Prostate gland (tissue), 2 donors: ENCODE data around the gene NSMCE1.

Experiments used
- POLR2A ChIP-seq: fragments of 450-650 bp; IDR thresholded peaks from one replicate; pipeline ENCODE4 v1.6.1; 2016; ENCODE audit warnings: antibody characterized with exemption, mild to moderate bottlenecking
- POLR2AphosphoS5 ChIP-seq: sonication (generic); formaldehyde crosslinking; IDR thresholded peaks from one replicate; pipeline ENCODE4 v1.6.1; 2017; ENCODE audit warnings: antibody characterized with exemption
- TF ChIP-seq, protein P1 (sequence below), 4 experiments: fragments of 200-600 bp in 2 of 4; fragments of 450-650 bp in 2 of 4; sonication (generic) in 2 of 4; IDR thresholded peaks; 1 replicate in 3 of 4; 2 replicates in 1 of 4; pipeline ENCODE4 v1.5.1; 2016 to 2019; ENCODE audit warnings: antibody characterized with exemption in 4 of 4, mild to moderate bottlenecking in 2 of 4, moderate library complexity in 2 of 4

DNA sequence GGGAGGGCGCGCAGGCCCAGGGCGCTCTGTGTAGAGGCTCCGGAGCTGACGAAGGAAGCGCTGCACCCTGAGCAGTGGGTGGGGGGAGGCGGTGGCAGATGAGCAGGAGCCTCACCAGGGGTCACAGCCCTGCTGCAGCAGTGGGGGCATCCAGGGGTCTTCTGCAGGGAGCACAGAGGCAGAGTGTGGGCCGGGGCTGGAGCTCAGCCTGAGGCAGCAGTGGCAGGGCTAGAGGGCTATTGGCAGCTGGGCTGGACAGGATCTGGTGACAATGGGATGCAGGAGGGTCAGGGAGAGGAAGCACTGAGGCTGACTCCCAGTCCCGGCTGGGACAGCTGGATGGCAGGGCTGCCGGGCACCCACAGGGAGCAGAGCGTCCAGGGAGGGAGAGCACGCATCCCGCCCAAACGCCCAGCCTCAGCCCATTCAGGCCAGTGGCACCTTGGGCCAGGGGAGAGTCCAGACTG lies 44.3 kb downstream of the NSMCE1 start:
- TF ChIP-seq, protein P1, sequence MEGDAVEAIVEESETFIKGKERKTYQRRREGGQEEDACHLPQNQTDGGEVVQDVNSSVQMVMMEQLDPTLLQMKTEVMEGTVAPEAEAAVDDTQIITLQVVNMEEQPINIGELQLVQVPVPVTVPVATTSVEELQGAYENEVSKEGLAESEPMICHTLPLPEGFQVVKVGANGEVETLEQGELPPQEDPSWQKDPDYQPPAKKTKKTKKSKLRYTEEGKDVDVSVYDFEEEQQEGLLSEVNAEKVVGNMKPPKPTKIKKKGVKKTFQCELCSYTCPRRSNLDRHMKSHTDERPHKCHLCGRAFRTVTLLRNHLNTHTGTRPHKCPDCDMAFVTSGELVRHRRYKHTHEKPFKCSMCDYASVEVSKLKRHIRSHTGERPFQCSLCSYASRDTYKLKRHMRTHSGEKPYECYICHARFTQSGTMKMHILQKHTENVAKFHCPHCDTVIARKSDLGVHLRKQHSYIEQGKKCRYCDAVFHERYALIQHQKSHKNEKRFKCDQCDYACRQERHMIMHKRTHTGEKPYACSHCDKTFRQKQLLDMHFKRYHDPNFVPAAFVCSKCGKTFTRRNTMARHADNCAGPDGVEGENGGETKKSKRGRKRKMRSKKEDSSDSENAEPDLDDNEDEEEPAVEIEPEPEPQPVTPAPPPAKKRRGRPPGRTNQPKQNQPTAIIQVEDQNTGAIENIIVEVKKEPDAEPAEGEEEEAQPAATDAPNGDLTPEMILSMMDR (IDR thresholded peaks at IDR 0.05), result no peak
- TF ChIP-seq POLR2AphosphoS5, result no peak
- no peak for TF ChIP-seq POLR2A
